Measurements from ENCODE around the gene KCNN1.
"Not testable (repeated sequence)": the region's sequence is repeated elsewhere in the genome, so short reads cannot be mapped to it uniquely, and the experiment has no call there.

The KCNN1 gene

DNA sequence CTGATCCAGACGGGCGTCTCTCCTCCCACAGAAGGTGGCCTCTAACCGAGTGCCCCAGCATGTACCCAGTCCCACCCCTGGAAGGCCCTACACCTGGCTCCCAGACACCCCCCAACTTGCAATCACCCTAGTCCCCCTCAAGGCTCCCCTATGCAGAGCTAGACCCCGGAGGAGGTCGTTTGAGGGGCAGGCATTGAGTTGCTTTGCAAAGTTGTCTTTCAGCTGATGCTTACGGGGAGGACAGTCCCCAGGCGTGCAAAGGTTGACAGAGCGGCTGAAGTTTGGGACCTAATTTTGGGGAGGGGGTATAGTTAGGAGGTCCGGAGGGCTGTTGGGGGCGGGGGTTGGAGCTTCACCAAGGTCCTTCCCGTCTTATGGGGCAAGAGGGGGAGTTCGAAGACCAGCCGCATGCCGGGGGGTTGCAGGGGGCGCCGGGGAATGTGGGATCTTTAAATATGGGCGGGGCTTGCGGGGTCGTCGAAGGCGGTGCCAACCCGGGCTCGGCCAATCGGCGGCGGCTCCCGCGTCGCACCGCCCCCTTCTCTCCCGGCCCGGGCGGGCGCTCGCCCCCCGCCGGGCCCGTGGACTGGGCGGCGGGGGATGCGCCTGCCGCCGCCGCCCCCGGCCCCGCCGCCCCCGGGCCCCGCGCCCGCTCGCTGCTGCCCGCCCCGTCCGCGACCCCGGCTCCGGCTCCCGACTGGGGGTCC is at the start of gene KCNN1:
Gene KCNN1 (plus strand): TSS at position 558 of the 707 bp plus-strand sequence. CDS start 6,782 bp downstream, outside the sequence.
- DNase-seq (ENCODE audit: low read depth in 1 of 2, low spot score in 1 of 2): no peak
- in situ Hi-C loops (cut with HindIII; ENCODE audit: low pct_unique_long_range_greater_than_20kb, low sequenced_read_pairs): no loop called here
- no peak for TF ChIP-seq JUND (IDR thresholded peaks at IDR 0.05; ENCODE audit: low read depth)

GRCh38 chr19:17918151-17918550 is 48.8 kb upstream of the KCNN1 start:
- in situ Hi-C loops (cut with HindIII; ENCODE audit: low pct_unique_long_range_greater_than_20kb, low sequenced_read_pairs); DNase-seq (ENCODE audit: low read depth in 1 of 2, low spot score in 1 of 2): not testable (repeated sequence)

DNA sequence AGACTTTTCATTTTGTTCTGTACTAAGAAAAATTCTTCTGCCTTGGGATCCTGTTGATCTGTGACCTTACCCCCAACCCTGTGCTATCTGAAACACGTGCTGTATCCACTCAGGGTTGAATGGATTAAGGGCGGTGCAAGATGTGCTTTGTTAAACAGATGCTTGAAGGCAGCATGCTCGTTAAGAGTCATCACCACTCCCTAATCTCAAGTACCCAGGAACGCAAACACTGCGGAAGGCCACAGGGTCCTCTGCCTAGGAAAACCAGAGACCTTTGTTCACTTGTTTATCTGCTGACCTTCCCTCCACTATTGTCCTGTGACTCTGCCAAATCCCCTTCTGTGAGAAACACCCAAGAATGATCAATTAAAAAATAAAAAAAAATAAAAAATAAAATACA is 47.8 kb upstream of the KCNN1 start:
- in situ Hi-C loops (cut with HindIII; ENCODE audit: low pct_unique_long_range_greater_than_20kb, low sequenced_read_pairs); DNase-seq (ENCODE audit: low read depth in 1 of 2, low spot score in 1 of 2): not testable (repeated sequence)

DNA sequence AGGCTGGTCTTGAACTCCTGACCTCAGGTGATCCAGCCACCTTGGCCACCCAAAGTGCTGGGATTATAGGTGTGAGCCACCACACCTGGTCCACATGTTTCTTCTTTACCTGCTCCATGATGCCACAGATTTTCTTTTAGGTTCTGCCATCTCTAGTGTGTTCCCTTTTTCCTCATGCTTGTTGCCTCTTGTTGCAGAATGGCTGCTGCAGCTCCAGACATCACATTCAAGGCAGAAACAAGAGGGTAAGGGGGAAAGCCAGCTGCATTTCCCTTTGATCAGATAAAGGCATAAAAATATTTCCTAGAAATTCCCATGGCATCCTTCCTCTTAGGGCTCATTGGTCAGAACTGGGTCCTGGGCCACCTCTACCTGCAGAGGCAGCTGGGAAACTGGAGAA is 46.4 kb upstream of the KCNN1 start:
- DNase-seq (ENCODE audit: low read depth in 1 of 2, low spot score in 1 of 2): no peak
- in situ Hi-C loops (cut with HindIII; ENCODE audit: low pct_unique_long_range_greater_than_20kb, low sequenced_read_pairs): no loop called here

GRCh38 chr19:17922138-17922537 is 44.8 kb upstream of the KCNN1 start:
- in situ Hi-C loops (cut with HindIII; ENCODE audit: low pct_unique_long_range_greater_than_20kb, low sequenced_read_pairs): no loop called here
- TF ChIP-seq JUND (IDR thresholded peaks at IDR 0.05; ENCODE audit: low read depth): no peak
- DNase-seq (ENCODE audit: low read depth in 1 of 2, low spot score in 1 of 2): no peak

More for the DNA sequence above, 46.4 kb upstream of the KCNN1 start:
- TF ChIP-seq JUND (IDR thresholded peaks at IDR 0.05; ENCODE audit: low read depth): no peak

DNA sequence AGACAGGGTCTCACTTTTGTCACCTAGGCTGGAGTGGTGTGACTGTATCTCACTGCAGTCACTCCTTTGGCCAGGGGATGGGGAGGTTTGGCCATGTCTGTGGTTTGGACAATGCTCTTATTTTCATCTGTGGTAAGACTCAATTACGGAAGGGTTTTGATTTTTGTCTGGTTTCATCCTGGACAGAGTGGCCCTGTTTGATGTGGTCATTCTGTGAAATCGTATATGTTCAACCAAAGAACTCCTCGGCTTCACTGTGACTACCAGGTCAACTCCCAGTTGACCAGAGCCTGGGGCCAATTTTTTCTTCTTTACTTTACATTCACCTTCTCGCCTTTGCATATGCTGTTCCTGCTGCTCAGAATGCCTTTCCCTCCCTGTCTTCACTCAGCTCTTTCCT is 40.9 kb upstream of the KCNN1 start:
- in situ Hi-C loops (cut with HindIII; ENCODE audit: low pct_unique_long_range_greater_than_20kb, low sequenced_read_pairs): no loop called here
- DNase-seq (ENCODE audit: low read depth in 1 of 2, low spot score in 1 of 2): no peak

DNA sequence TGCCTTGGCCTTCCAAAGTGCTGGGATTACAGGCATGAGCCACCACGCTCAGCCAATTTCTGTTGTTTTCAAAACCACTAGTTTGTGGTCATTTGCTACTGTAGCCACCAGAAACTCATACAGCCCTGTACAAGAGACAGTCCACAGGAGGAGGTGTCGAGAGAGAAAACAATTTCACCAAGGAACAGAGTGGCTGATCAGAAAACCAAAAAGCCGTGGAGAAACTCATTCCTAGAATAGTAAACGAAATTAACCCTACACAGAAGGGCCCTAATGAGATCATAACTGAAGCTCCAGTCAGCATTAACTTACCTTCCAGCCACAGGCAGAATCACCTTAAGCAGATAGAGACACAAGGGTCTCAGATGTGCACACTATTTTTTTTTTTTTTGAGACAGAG is 37.9 kb upstream of the KCNN1 start:
- in situ Hi-C loops (cut with HindIII; ENCODE audit: low pct_unique_long_range_greater_than_20kb, low sequenced_read_pairs): no loop called here
- no peak for DNase-seq (ENCODE audit: low read depth in 1 of 2, low spot score in 1 of 2)
- no peak for TF ChIP-seq JUND (IDR thresholded peaks at IDR 0.05; ENCODE audit: low read depth)

More for the DNA sequence above, 40.9 kb upstream of the KCNN1 start:
- TF ChIP-seq JUND (IDR thresholded peaks at IDR 0.05; ENCODE audit: low read depth): no peak

- in situ Hi-C loops (cut with HindIII; ENCODE audit: low pct_unique_long_range_greater_than_20kb, low sequenced_read_pairs): no loop called here
- no peak for DNase-seq (ENCODE audit: low read depth in 1 of 2, low spot score in 1 of 2)
- TF ChIP-seq JUND (IDR thresholded peaks at IDR 0.05; ENCODE audit: low read depth): no peak
These were observed 35.2 kb upstream of the KCNN1 start for GRCh38 chr19:17931532-17932191.

- DNase-seq (ENCODE audit: low read depth in 1 of 2, low spot score in 1 of 2): peak; percentile 81 to 93
- in situ Hi-C loops (cut with HindIII; ENCODE audit: low pct_unique_long_range_greater_than_20kb, low sequenced_read_pairs): no loop called here
- no peak for TF ChIP-seq JUND (IDR thresholded peaks at IDR 0.05; ENCODE audit: low read depth)
These were observed 34.2 kb upstream of the KCNN1 start, which contains the start of gene CCDC124 for GRCh38 chr19:17932485-17933338. TSS of gene CCDC124 (plus strand) at chr19:17933015. CDS start at chr19:17936421, 3,406 bp downstream.

GRCh38 chr19:17933414-17934129 is 33.3 kb upstream of the KCNN1 start:
- peak in 1 of 2 experiments; percentile 31 for DNase-seq (ENCODE audit: low read depth in 1 of 2, low spot score in 1 of 2)
- in situ Hi-C loops (cut with HindIII; ENCODE audit: low pct_unique_long_range_greater_than_20kb, low sequenced_read_pairs): no loop called here
- no peak for TF ChIP-seq JUND (IDR thresholded peaks at IDR 0.05; ENCODE audit: low read depth)

DNA sequence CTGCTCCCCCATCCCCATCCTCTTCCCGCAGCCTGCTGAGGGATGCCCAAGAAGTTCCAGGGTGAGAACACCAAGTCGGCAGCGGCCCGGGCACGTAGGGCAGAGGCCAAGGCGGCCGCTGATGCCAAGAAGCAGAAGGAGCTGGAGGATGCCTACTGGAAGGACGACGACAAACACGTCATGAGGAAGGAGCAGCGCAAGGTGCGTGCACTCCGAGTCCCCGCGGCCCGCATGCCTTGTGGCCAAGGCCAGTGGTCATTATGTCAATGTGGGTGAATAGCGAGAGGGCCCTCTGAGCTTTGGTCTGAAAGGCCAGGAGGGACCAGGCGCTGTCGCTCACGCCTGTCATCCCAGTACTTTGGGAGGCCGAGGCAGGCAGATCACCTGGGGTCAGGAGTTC is 30.5 kb upstream of the KCNN1 start:
- no peak for TF ChIP-seq JUND (IDR thresholded peaks at IDR 0.05; ENCODE audit: low read depth)
- no peak for DNase-seq (ENCODE audit: low read depth in 1 of 2, low spot score in 1 of 2)
- in situ Hi-C loops (cut with HindIII; ENCODE audit: low pct_unique_long_range_greater_than_20kb, low sequenced_read_pairs): no loop called here

DNA sequence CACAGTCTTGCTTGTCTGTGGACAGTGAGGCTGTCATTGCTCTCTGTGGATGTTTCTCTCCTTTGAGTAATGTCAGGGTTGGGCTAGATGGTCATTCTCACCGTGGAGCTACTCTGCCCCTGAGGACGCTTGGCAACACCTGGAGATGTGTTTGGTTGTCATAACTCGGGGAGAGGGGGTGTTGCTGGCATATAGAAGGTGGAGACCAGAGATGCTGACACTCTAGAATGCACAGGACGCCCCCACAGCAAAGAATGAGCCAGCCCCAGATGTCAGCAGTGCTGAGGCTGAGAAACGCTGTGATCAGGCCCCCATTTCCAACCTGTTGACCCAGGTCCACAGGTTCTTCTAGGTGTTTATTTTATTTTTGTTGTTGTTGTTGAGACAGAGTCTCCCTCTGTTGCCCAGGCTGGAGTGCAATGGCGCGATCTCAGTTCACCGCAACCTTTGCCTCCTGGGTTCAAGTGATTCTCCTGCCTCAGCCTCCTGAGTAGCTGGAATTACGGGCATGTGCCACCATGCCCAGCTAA is 29.5 kb upstream of the KCNN1 start:
- in situ Hi-C loops (cut with HindIII; ENCODE audit: low pct_unique_long_range_greater_than_20kb, low sequenced_read_pairs): no loop called here
- DNase-seq (ENCODE audit: low read depth in 1 of 2, low spot score in 1 of 2): no peak
- no peak for TF ChIP-seq JUND (IDR thresholded peaks at IDR 0.05; ENCODE audit: low read depth)
